Hematopoietic multipotent progenitor cell treated with erythropoietin and hydrocortisone succinate and interleukin-3 and kit ligand, for 17 days (in vitro differentiated cells): Measurements from ENCODE around the gene PERCC1.

Source experiments
- DNase-seq: peaks from one replicate; pipeline ENCODE4 v3.0.0-alpha.2; 2015; ENCODE audit warnings: low spot score

PERCC1 gene

DNA sequence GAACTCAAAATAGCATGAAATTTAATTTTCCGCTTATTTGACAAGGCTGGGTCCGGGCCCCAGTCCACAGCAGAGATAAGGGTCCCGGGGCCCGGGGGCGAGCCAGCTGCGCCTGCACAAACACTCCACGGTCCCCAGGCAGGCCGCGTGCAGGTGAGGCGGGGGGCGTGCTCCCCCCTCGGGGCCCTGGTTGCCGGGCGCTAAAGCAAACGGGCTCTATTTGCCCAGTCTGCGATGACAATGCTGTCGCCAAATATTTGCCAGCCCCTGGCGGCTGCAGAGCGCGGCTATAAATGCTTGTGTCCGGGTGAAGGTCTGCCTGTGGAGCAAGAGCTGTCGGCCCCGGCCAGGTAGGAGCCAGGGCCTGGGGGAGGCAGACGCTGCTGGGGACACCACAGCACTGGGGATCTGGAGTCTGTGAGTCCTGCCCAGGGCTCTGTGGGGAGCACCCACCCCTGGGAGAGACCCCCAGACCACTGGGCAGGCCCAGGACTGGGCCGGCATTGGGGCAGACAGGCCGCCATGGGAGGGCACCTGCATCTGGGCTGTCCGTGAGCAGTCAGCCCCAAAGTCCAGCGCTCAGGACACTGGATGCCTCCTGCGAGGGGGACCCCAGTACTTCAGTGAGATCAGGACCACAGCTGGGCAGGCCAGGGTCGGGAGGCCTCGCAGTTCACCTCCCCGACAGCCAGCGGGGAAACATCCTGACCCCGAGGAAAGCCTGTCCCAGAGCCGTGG is at the start of gene PERCC1:
Gene PERCC1, plus strand, starts transcription at position 320 of the 738 bp plus-strand sequence. CDS start 1,516 bp downstream, outside the sequence.
- no peak for DNase-seq

DNA sequence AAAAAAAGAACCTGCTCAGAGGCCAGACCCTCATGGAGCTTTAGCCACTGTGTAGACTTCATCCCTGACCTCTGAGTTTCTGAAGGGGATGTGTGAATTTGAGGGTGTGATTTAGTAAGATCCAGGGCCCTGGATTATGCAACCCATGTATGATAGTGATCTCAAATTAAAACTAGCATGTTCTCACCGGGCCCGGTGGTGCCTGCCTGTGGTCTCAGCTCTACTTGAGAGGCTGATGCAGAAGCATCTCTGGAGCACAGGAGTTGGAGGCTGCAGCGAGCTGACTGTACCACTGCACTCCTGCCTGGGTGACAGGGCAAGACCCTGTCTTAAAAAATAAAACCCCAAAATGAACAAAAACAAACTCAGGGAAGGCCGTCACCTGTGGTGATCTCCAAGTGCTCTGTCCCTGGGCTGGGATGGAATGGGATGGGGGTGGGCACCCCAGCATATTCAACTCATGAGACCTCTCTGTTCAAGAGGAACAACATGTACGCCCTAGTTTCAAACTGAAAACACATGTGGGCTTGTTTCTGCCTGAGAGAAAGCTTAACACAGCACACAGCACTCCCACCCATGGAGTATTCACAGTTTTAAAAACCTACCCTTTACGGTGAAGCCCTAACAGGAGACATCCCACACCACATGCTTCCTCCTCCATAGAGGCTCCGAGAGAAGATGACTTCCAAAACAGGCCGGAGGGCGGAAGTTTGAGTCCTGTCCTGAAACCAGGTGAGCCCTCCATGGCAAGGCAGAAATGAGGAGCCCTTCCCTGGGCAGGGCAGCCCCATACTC is 49.1 kb upstream of the PERCC1 start:
- DNase-seq, result no peak

DNA sequence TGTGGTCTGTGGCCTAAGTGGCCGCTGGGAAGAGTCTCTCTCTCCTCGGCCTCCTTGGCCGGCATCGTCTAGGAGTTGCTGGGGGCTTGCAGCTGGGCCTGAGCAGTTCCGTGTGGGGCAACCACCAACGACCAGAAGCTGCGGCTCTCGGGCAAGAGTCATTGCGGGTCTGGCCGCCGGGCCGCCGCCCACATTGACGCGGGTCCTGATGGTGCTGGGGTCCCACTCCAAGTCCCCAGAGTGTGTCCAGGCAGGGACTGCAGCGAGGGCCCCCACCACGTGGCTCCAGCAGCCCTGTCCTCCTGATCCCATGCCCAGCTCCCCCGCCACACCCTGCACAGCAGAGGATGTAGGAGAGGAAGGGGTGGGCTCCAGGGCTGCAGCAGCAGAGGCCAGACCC is 47.3 kb upstream of the PERCC1 start:
- no peak for DNase-seq

DNA sequence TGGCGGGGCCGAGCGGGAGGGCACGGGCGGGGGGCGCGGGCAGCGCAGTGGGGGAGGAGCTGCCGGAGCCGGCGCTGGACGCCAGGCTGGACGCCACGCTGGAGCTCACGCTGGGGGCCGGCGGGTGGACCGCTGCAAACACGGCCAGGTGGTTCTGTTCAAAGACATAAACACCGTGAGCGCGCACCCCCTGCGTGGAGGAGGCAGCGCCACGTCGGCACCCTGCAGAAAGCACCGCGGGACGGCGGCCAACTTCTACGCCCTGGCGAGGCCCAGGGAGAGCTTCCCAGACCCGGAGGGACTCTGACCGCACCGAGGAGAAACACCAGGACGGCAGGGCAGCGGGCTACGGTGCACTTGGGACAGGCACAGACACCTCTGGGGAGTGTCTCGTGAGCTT is 45.6 kb upstream of the PERCC1 start:
- no peak for DNase-seq

GRCh38 chr16:1387331-1387730 is 43.5 kb upstream of the PERCC1 start:
- DNase-seq, result no peak

DNA sequence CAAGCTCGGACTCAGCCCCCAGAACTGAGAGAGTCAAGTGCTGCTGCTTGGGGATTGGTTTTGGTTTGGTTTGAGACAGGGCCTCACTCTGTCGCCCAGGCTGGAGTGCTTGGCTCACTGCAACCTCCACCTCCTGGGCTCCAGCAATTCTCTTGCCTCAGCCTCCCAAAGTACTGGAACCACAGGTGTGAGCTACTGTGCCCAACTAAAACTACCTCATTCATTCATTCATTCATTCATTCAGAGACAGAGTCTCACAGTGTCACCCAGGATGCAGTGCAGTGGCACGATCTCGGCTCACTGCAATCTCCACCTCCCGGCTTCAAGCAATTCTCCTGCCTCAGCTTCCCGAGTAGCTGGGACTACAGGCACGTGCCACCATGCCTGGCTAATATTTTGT is 41.1 kb upstream of the PERCC1 start:
- no peak for DNase-seq

GRCh38 chr16:1390239-1390779 is 40.6 kb upstream of the PERCC1 start:
- no peak for DNase-seq

DNA sequence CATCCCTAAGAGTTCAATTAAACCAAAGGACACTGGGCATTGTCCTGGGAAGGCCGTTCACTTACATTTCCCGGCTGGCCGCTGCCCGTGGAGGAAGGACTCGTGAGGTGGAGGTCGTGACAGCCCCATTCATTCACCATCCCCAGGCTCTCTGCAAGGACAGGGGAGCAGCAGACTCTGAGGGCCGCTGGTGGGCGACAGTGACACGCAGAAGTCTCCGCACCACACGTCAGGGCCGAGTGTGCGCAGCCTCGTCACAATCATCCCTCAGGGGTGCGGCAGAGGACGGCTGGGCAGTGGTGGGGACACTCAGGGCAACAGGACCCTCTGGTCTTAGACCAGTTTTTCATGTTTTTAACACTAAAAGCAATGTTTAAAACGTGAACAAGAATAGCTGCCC is 38.1 kb upstream of the PERCC1 start:
- no peak for DNase-seq

DNA sequence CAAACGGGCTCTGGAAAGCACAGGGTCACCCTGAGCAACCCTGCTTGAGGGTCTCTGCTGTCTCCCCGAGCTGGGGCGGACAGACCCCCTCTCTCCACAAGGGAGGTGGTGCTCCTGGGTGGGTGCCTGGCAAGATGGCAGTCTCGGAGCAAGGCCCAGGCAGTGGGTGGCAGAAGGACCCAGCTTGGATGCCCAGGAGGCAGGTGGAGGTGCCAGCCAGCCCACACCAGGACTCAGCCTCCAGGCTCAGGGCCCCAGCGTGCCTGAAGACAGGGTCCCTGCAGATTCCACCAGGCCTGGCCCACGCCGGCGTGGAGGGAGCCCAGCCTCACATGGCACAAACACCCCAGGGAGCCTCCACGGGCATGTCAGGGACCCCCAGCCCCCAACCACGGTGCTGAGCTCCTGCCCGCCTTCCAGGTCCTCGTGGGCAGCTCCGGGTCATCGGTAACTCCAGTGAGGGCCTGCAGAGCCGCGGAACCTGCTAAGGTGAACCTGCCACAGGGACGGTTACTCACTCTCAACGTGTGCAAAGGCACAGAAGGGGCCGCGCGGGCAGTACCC is 37.2 kb upstream of the PERCC1 start:
- DNase-seq, result no peak

DNA sequence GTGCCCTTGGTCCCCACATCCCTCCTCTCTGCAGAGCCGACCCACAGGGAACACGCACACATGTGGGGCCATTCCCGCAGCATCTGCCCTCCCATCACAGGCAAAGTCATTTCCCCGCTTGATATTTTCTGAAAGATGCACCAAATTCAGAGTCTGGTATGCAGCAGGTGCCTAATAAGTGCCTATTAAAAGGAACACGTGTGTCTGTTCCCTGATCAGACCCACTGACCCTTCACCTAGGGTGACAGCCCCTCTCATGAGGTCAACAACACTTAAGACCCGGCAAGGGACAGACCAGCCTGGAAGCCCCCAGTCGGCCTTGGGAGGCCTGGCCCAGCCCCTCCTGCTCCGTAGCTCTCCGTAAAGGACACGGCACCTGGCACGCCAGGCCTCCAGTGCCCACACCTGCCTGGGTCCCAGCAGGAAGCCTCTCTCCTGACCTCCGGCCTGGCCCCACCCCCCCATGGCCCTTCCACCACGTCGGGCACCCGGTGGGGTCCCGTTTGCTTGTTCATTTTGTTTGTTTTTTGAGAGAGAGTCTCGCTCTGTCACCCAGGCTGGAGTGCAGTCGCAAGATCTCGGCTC is 36.4 kb upstream of the PERCC1 start:
- DNase-seq, result no peak

- DNase-seq, result no peak
Measured at GRCh38 chr16:1395444-1396031, 35.3 kb upstream of the PERCC1 start.

DNA sequence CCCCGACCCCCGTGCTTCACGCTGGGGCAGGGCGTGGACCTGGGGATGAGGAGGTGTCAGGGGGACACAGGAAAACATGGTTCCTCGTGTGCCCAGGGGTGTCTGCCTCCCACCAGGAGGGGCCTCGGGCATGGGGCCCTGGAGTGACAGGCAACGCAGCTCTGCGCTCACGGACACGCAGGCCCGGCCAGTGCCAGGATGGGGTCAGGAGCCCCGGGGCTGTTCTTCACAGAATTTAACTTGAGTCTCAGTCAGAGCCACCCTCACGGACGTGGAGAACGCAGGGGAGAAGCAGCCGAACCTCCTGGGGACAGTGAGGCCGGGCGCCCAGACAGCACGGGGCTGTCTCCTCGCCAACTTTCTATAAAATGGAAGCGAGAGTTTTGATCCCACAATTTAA is 33.1 kb upstream of the PERCC1 start:
- no peak for DNase-seq

DNA sequence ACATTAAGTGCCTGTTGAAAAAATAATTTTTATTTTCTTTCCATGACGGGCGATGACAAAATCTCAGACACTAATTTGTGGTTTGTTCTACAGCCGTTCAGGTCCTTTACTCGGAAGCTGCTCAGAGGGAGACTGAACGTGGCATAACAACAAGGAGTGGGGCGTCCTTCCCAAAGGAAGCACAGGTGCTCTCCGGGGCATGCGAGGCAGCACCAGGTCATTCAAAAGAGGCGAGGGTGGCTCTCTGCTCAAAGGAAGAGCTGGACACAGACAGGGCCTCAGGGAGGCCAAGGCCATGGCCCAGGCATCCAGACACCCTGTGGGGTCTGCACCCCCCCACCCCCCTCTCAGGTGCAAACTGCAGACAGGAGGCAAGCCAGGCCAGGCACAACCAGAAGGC is 32.5 kb upstream of the PERCC1 start:
- DNase-seq, result no peak

DNA sequence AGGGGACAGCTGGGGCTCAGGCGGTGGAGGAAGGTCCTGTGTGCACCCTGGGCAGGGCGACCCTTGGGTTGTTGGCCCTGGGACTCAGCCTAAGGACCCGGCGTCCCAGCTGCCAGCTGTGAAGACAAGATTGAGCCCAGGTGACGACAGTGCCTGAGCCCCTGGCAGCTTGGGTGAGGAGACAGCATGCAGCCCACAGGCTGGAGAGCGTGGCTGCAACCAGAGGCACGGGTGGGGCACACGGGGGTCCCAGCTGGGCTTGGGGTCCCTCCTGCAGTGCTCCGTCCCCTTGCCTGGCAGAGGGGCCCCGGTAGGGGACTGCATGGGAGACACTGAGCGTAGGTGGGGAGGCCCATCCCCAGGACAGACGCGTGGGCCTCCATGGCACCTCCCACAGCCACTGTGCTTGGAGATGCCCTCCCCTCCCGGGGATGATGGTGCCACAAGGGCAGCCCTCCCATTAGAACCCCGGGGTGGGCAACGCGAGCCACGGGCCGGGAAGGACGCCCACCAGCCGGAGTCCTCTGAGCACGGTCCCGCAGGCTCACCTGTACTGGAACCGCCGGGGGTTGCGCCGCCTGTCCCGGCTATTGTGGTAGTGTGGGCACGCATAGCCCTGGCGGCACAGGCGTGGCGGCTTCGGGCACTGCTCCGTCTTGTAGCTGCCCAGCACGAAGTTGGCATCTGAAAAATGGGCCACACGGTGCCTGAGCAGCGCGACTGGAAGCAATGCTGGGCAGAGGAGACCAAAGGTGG is 31.9 kb upstream of the PERCC1 start:
- no peak for DNase-seq

DNA sequence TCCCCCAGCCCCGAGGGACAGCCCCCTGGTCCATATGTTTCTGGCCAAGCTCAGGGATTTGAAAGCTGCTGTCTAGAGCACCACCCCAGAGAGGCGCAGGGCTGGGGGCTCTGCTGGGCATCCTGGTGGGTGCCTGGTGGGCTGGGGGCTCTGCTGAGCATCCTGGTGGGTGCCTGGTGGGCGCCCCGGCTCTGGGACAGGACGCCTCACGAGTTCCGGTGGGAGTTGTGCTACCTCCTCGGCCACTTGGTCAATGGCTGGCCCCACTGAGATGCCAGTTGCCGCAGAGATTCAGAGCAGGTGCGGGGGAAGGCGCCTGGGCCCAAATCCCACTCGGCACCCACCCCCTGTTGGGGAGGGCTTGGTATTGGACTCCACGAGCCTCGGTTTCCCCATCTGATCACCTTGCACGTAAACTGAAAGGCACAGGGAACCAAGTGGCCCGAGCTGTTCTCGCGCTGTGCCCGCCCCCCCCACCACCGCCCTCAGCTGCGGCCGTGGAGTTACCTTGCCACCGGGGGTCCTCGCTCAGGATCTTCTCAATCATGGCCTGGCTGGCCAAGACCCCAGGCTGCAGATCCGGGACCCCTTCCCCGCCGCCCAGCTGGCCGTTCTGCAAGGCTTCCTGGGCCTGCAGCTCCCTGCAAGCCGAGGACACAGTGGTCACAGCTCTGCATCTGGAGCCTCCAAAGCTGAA is 29.7 kb upstream of the PERCC1 start:
- DNase-seq, result no peak

- DNase-seq, result no peak
Measured at GRCh38 chr16:1401758-1402154, 29.1 kb upstream of the PERCC1 start.

DNA sequence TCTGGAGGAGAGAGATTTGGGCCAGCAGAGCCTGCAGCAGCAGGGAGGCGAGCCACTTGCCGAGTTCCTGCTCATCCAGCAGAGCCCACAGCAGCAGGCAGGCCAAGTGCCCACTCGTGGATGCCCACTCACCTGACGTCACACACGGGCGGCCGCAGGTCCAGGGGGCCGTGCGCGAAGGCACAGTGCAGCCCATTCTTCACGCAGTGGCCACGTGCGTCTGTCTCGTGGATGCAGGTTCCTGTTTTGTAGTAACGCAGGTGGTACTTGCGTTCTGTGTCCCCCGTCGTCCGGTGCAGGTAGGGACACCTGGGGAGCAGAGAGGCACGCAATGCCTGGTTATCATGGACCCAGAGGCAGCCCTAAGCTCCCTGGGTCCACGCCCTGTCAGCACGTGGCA is 27.8 kb upstream of the PERCC1 start:
- no peak for DNase-seq

DNA sequence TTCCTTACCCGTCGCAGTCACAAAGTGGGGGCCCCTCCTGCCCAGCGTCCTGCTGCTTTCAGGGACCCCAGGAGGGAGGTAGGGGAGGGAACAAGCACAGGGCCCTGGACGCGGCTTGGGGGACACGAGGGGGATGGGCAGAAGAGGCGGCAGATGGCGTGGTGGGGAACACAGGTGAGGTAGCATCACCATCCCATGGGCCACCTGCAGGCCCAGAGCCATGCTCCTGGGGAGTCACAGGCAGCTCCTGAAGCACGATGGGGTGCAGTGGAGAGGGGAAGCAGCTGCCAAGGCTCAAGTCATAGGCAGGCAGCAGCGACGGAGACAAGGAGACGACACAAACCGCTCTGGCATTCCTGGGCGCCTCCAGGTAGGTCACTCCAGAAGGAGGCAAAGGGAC is 27.1 kb upstream of the PERCC1 start:
- no peak for DNase-seq

DNA sequence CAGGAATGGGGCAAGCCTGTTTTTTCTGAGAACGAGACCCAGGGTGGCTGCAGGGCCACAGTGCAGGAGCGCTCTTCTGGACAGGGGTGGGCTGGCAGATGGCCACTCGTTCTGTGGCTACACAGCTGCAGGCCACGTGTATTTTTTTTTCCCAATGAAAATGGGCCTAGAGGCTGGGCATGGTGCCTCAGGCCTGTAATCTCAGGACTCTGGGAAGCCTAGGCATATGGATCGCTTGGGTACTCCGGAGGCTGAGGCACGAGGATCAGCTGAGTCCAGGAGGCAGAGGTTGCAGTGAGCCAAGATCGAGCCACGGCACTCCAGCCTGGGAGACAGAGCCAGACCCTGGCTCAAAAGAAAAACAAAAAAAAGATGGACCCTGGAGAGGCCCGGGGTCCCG is 23.1 kb upstream of the PERCC1 start:
- no peak for DNase-seq

DNA sequence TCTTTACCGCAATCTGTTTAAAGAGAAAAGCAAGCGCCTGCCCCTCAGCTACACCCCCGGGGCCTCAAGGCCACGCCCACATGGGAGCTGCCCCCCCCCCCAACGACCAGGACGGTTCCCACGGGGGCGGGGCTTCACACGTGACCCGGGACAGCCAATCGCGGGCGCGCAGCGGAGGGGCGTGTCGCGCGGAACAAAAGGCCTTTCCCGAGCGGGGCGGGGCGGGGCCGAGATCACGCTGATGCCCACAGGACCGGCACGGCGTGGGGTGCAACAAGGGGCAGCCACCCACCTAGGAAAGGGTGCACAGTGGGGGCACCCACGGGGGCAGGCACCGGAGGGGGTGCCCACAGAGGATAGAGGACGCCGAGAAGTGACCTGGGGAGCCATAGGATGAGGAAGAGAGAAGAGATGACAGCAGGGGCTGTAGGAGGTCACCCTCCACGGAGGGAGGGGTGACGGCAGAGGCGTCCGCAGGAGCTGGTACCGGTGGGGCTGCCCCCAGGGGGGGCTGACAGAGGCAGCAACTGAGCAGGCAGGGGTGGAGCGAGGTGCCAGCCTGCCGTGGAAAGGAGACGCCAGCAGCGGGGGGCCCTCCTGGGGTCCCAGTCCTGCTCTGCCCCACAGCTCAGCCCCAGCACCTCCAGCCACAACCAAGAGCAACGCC is 22.6 kb upstream of the PERCC1 start:
- peak; percentile 84 for DNase-seq
